IPS-18a (cell line): ENCODE results near the gene SKOR1.

Experiments
- H3K27ac ChIP-seq: one replicate; pipeline ENCODE4 v1.5.1; 2013; ENCODE audit warnings: low read length
- H3K27me3 ChIP-seq: one replicate; pipeline ENCODE4 v1.6.1; 2013; ENCODE audit warnings: mild to moderate bottlenecking, low read length; ENCODE audit not compliant: control insufficient read depth, insufficient read depth
- H3K36me3 ChIP-seq: one replicate; pipeline ENCODE4 v1.6.1; 2013; ENCODE audit warnings: low read depth, low read length; ENCODE audit not compliant: control insufficient read depth
- H3K4me1 ChIP-seq: one replicate; pipeline ENCODE4 v1.6.1; 2013; ENCODE audit warnings: low read depth, low read length; ENCODE audit not compliant: control insufficient read depth
- H3K4me3 ChIP-seq: one replicate; pipeline ENCODE4 v1.5.1; 2013; ENCODE audit warnings: low read length
- H3K9ac ChIP-seq: one replicate; pipeline ENCODE4 v1.6.1; 2013; ENCODE audit warnings: mild to moderate bottlenecking, low read length, moderate library complexity
- H3K9me3 ChIP-seq: one replicate; pipeline ENCODE4 v1.6.1; 2013; ENCODE audit warnings: low read depth, low read length; ENCODE audit not compliant: control insufficient read depth

SKOR1 gene

DNA sequence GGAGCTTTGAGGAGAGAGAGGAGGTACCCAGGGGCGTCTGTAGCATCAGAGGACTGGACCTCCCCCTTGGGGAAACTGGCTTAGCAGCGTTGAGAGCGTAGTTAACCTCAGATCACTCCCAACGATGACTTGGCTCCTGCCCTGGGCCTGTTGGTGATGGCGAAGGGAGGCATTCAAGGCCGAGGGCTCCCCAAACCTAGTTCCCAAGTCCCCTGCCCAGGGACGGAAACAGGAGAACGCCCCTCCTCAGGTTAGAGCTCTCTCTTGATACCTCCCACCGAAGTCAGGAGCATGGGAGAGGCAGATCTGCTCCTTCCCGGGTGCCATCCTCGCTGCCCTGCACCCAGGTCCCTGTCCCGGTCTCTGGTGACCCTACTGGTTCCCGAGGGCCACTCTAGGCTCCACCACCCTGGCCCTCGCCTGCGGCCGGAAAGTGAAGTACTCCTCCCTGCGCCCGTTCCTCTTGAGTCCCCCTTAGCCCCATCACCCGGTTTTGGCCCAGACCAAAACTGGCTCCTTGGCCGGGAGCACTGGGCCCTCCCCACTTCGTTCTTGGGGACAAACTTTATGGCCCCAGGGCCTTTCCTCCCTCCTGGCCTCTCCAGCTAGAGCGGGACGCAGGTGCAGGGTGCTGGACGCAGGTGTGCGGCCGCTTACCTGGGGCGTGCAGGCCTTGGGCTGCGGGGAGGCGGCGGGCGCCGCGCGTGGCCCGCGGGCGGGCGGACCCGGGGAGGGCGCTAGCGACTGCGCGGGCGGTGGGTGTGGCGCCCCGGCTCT lies 2.6 kb upstream of the SKOR1 start:
- no peak overlapping the region for H3K4me3 ChIP-seq
- no peak overlapping the region for H3K27ac ChIP-seq
- no peaks in the 10 kb centered on the region for H3K9me3 ChIP-seq
- no peaks in the 10 kb centered on the region for H3K36me3 ChIP-seq
- peaks cover 100% of the 10 kb centered on the region for H3K27me3 ChIP-seq
- no peak overlapping the region for H3K9ac ChIP-seq
- peaks cover 5% of the 10 kb centered on the region for H3K4me1 ChIP-seq

DNA sequence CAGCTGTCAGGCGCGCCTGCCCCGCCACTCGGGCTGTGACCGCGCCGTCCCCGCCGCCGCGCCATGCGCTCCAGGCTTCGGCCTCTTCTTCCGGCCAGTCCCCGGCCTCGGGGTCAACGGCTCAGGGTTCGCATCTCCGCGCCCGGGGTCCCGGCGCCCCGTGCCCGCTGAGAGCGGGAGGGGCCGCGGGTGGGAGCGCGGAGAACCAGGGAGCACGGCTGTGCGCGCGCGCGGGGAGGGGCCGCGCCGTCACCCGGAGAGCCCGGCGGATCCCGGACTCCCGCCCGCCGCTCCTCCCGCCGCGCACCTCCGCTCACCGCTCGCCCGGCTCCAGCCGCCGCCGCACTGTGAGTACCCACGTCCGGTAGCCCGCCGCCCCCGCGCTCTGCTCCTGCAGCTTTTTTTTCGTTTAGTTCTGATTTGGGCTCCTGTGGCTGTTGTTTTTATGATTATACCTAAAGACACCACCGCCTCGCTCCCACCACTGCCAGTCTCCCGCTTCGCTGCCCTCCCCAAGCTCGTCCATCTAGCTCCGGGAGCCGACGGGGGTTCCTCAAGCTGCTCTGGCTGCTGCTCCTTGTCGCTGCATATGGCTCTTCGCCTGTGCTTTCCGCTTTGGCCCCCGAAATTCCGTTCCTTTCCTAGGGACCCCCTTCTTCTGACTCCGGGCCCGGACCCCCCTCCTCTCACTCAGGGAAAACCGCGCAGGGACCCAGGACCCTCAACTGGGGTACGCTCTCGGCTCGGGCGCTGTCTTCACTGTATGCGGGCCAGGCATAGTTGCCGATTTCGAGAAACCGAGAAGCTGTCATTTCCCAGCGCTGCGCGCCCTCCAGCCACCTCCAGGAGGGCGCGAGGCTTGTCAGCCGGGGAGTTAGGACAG lies 1.8 kb upstream of the SKOR1 start:
- no peak overlapping the region for H3K4me3 ChIP-seq
- peaks cover 100% of the 10 kb centered on the region for H3K27me3 ChIP-seq
- peaks cover 8% of the 10 kb centered on the region for H3K4me1 ChIP-seq
- no peaks in the 10 kb centered on the region for H3K9me3 ChIP-seq
- no peaks in the 10 kb centered on the region for H3K36me3 ChIP-seq
- no peak overlapping the region for H3K9ac ChIP-seq
- no peak overlapping the region for H3K27ac ChIP-seq

DNA sequence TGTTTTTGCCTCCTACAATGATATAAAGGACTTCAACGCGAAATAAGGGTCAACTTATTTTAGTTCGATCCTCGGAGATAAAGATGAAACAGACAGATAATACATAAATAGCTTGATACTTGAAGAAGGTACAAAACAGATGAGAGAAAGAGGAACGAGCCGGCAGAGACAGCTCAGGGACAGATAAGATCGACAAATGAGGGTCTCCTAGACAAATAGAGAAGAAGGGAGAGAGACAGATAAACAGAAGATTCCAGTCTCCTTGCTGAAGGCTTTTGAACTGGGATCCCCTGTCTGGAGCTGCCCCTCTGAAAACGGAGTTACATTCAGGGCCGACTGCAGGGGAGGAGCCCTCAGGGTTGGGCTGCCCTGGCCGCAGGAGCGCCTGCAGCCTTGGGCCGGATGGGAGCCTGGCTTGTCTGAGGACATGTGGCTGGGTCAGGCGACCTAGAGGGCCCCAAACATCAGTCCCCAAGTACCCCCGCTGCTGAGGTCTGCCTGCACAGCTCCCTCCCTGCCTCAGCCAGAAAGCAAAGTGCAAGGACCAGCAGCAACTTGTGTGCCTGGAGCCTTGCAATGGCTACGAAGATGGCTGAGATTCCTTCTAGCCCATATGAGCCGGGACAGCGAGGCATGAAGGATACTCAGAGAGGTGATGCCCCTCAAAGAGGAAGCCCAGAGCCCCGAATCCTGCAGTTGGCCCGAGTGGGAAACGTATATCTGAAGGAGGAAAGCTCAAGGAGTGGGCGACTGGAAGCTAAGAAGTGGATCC lies 926 bp upstream of the SKOR1 start:
- H3K27ac ChIP-seq = no peak overlapping the region
- no peaks in the 10 kb centered on the region for H3K9me3 ChIP-seq
- H3K4me1 ChIP-seq = peaks cover 11% of the 10 kb centered on the region
- peaks cover 100% of the 10 kb centered on the region for H3K27me3 ChIP-seq
- H3K4me3 ChIP-seq = no peak overlapping the region
- no peaks in the 10 kb centered on the region for H3K36me3 ChIP-seq
- H3K9ac ChIP-seq = no peak overlapping the region

DNA sequence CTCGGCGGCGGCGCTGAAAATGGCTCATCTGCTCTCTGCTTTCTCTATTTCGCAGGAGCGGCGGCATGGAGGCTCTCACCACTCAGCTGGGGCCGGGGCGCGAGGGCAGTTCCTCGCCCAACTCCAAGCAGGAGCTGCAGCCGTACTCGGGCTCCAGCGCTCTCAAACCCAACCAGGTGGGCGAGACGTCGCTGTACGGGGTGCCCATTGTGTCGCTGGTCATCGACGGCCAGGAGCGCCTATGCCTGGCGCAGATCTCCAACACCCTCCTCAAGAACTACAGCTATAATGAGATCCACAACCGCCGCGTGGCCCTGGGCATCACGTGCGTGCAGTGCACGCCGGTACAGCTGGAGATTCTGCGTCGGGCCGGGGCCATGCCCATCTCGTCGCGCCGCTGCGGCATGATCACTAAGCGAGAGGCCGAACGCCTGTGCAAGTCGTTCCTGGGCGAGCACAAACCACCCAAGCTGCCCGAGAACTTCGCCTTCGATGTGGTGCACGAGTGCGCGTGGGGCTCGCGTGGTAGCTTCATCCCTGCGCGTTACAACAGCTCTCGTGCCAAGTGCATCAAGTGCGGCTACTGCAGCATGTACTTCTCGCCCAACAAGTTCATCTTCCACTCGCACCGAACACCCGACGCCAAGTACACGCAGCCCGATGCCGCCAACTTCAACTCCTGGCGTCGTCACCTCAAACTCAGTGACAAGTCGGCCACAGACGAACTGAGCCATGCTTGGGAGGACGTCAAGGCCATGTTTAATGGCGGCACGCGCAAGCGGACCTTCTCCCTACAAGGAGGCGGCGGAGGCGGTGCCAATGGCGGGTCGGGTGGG lies 790 bp downstream of the SKOR1 start:
- Histone ChIP-seq H3K4me1 (peaks cover 17% of the 10 kb centered on the region), H3K27me3 (peaks cover 100% of the 10 kb centered on the region), H3K36me3 (no peaks in the 10 kb centered on the region), H3K9me3 (peaks cover 5% of the 10 kb centered on the region), H3K9ac (no peak overlapping the region), H3K4me3 (peak overlapping the region; percentile 9), H3K27ac (no peak overlapping the region)

DNA sequence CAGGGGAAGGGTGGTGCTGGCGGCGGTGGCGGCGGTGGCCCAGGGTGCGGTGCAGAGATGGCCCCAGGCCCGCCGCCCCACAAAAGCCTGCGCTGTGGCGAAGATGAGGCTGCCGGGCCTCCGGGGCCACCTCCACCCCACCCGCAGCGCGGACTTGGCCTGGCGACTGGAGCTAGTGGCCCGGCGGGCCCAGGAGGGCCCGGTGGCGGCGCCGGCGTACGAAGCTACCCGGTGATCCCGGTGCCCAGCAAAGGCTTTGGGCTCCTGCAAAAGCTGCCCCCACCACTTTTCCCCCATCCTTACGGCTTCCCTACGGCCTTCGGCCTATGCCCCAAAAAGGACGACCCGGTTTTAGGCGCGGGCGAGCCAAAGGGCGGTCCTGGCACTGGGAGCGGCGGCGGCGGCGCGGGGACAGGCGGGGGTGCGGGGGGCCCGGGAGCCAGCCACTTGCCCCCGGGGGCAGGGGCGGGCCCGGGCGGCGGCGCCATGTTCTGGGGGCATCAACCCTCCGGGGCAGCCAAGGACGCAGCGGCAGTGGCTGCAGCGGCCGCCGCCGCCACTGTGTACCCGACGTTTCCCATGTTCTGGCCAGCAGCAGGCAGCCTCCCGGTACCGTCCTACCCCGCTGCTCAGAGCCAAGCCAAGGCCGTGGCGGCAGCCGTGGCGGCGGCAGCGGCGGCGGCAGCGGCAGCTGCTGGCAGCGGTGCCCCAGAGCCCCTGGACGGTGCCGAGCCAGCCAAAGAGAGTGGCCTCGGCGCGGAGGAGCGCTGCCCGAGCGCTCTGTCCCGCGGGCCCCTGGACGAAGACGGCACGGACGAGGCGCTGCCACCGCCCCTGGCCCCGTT lies 1.6 kb downstream of the SKOR1 start:
- Histone ChIP-seq H3K36me3 (no peaks in the 10 kb centered on the region), H3K9ac (no peak overlapping the region), H3K9me3 (peaks cover 5% of the 10 kb centered on the region), H3K27me3 (peaks cover 100% of the 10 kb centered on the region), H3K4me1 (peaks cover 17% of the 10 kb centered on the region), H3K27ac (no peak overlapping the region), H3K4me3 (no peak overlapping the region)

DNA sequence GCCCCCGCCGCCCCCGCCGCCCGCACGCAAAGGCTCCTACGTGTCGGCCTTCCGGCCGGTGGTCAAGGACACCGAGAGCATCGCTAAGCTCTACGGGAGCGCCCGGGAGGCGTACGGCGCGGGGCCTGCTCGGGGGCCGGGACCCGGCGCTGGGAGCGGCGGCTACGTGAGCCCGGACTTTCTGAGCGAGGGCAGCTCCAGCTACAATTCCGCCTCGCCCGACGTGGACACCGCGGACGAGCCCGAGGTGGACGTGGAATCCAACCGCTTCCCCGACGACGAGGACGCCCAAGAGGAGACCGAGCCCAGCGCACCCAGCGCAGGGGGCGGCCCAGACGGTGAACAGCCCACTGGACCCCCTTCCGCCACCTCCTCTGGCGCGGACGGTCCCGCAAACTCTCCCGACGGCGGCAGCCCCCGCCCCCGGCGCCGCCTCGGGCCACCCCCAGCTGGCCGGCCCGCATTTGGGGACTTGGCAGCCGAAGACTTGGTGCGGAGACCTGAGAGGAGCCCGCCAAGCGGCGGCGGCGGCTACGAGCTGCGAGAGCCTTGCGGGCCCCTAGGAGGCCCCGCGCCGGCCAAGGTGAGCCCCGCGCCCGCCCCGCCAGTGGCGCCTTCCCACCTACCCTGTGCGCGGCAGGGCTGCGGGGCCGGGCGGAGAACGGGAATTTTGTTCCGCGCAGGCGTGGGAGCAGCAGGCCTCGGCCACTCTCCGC lies 2.4 kb downstream of the SKOR1 start:
- no peaks in the 10 kb centered on the region for H3K36me3 ChIP-seq
- H3K4me3 ChIP-seq = peak overlapping the region; percentile 27
- H3K27me3 ChIP-seq = peaks cover 100% of the 10 kb centered on the region
- H3K9me3 ChIP-seq = peaks cover 5% of the 10 kb centered on the region
- H3K9ac ChIP-seq = no peak overlapping the region
- H3K27ac ChIP-seq = no peak overlapping the region
- H3K4me1 ChIP-seq = peaks cover 24% of the 10 kb centered on the region

DNA sequence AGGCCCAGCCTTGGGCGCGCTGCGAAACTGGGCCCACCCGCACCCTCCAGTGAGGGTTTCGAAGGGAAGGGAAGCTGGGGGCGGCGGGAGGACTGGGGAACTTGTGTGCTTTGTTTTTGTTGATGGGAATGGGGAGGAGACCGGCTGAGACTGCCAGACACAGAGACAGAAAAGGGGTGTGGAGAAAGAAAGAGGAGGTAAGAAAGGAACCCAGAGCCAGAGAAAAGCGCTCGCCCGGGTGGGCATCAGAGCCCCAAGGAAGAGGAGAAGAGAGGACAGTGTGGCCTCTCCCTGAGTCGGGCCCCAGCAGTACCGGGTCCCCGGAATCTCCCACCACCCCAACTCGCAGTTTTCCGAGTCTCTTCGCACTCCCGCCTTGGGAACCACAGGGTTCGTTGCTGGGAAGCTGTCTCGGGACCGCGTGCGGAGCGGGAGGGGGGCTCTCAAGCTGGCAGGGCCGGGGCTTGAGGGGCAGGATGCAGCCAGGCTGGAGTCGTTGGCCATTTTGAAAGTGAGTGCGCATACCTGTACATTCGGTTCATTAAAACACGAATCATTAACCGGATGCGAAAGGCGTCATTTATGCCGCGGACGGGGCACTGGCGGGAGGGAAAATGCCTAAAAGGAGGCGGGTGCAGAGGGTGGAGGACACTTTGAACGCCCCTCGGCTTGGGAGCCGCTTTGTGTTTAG lies 3.1 kb downstream of the SKOR1 start:
- Histone ChIP-seq H3K36me3 (no peaks in the 10 kb centered on the region), H3K27me3 (peaks cover 100% of the 10 kb centered on the region), H3K9me3 (peaks cover 5% of the 10 kb centered on the region), H3K27ac (no peak overlapping the region), H3K4me1 (peaks cover 27% of the 10 kb centered on the region), H3K4me3 (peak overlapping the region; percentile 27), H3K9ac (no peak overlapping the region)

DNA sequence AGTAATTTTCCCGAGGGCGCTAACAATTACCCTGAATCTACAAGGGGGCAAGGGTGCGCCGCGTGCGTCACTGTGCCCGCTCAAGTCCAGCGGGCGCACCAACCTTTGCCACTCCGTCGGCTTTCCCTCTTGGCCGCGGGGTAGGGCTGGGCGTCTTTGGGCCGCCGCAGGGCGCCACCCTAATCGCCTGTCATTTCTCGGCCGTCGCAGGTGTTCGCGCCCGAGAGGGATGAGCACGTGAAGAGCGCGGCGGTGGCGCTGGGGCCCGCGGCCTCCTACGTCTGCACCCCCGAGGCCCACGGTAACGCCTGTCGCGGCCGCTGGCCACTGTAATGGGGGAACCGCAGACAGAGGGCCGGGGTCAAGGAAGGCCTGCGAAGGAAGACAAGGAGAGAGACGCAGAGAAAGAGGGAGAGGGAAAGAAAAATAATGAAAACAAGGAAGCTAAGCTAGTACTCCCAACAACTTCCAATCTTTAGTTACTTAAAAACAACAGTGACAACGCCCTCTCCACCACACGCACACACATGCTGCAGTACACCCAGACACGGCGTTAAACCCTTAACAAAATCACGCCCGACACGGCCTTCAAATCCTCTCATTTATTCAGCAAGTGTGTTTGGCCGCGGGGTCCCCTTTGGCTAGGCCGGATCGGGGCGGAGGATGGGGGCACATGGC lies 3.8 kb downstream of the SKOR1 start:
- no peaks in the 10 kb centered on the region for H3K36me3 ChIP-seq
- H3K27me3 ChIP-seq = peaks cover 100% of the 10 kb centered on the region
- no peak overlapping the region for H3K9ac ChIP-seq
- H3K27ac ChIP-seq = no peak overlapping the region
- peaks cover 5% of the 10 kb centered on the region for H3K9me3 ChIP-seq
- H3K4me3 ChIP-seq = peak overlapping the region; percentile 27
- H3K4me1 ChIP-seq = peaks cover 28% of the 10 kb centered on the region
